ENCODE results near the gene PTPA. TPM values are rescaled to one million over a fixed set of nuclear protein-coding genes. Genes with fewer than 3 reads are reported as not detected.
A peak's percentile ranks its signal among the peaks of the same experiment; 100 is the strongest.

PTPA gene
- total and polyA plus RNA-seq, 12 donors, result 106 to 227 (median 186) TPM

DNA sequence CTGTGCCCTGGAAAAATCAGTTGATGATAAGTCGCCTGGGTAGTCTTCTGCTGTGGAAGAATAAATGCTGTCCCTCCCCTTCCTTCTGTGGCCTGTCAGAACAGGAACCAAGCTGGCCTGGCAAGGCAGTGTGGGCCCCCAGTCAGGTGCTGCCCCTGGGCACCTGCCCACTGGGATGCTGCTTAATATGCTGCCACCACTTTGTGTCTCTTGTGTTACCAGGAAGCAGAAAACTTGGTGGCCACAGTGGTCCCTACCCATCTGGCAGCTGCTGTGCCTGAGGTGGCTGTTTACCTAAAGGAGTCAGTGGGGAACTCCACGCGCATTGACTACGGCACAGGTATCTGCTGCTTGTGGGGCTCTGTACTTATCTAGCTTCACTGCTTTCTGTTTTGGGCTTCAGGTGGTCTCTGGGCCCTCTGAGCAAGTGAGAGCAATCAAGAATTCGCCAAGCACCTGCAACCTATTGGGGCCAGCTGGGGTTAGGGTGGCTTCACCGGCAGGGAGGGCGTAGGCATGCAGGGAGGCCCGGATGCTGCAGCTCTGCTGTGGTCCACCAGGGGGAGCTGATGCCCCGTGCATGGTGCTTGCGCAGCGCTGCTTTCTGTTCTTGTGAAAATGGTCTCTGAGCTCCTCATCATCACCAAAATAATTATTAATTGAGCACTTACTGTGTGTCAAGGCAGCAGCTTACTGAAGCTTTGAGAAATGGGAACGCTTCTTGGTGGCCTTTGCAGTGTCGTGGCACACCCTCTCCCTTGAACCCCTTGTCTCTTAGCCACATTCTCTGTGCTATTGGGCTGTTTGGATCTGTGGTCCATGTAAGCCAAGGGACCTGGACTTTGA, 20.3 kb downstream of the PTPA start:
- TF ChIP-seq CTCF (IDR thresholded peaks at IDR 0.05), result peak; percentile 95 to 99 (median 98)
- peak; percentile 81 to 82 for DNase-seq
- Histone ChIP-seq H3K27ac (peak overlapping the region in 2 of 10 donors; percentile 2 to 28), H3K4me3 (no peak overlapping the region), H3K27me3 (no peaks in the 10 kb centered on the region), H3K4me1 (peaks cover 0 to 20% (median 6%) of the 10 kb centered on the region in 9 donors), H3K36me3 (peaks cover 0 to 93% (median 14%) of the 10 kb centered on the region in 9 donors), H3K9me3 (no peaks in the 10 kb centered on the region)
- WGBS, 2 donors, result 49 to 53% methylated on average over 13 of the region's 13 CpGs
- intact Hi-C loops (cut with DNase I), result loop anchor here in 9 of 10 donors (2.0 to 10.0 kb wide), 11 partner anchors 123 to 671 kb away; partner anchors contain the start of gene TOR1B (in 1 of the 9)
- ATAC-seq, result peak; percentile 80 to 90 (median 86)

GRCh38 chr9:129133082-129133481, 21.9 kb downstream of the PTPA start:
- Histone ChIP-seq H3K27me3 (no peaks in the 10 kb centered on the region), H3K27ac (no peak overlapping the region), H3K4me1 (peaks cover 2 to 20% (median 6%) of the 10 kb centered on the region in 9 donors), H3K4me3 (no peak overlapping the region), H3K36me3 (peaks cover 0 to 96% (median 14%) of the 10 kb centered on the region in 9 donors), H3K9me3 (no peaks in the 10 kb centered on the region)
- no peak for TF ChIP-seq CTCF (IDR thresholded peaks at IDR 0.05)
- no peak for ATAC-seq
- intact Hi-C loops (cut with DNase I), result loop anchor here in 8 of 10 donors (2.0 to 10.0 kb wide), 8 partner anchors 122 to 669 kb away; partner anchors contain the start of gene TOR1B (in 1 of the 8)
- no peak for DNase-seq
- 84 to 85% methylated on average over 4 of the region's 4 CpGs for WGBS, 2 donors

DNA sequence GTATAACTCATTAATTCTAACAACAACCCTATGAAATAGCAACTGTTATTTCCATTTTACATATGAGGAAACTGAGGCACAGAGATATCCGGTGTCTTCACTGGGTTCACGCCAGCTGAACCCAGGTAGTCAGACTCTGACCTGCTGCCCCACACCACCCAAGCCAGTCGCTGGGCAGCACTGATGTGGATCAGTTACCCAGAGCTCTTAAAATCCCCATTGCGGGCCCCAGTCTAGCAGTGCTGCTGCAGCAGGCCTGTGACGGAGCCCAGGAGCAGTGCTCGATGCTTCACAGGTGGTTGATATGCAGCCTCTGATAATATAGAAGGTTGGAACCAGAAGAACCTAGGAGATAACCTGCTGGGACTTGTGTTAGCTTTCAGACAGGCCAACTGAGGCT, 24.3 kb downstream of the PTPA start:
- intact Hi-C loops (cut with DNase I), result loop anchor here in 7 of 10 donors (5.0 to 10.0 kb wide), 7 partner anchors 119 to 649 kb away; partner anchors contain the start of gene NTMT1 (in 1 of the 7)
- H3K4me3 ChIP-seq, result no peak overlapping the region
- DNase-seq (no peak), ATAC-seq (no peak)
- H3K4me1 ChIP-seq, result peaks cover 18 to 42% (median 25%) of the 10 kb centered on the region in 9 donors
- H3K27me3 ChIP-seq, result no peaks in the 10 kb centered on the region
- no peak overlapping the region for H3K27ac ChIP-seq
- no peak for TF ChIP-seq CTCF (IDR thresholded peaks at IDR 0.05)
- no peaks in the 10 kb centered on the region for H3K9me3 ChIP-seq
- 82 to 88% methylated on average over 6 of the region's 6 CpGs for WGBS, 2 donors
- H3K36me3 ChIP-seq, result peaks cover 0 to 78% (median 13%) of the 10 kb centered on the region in 9 donors

DNA sequence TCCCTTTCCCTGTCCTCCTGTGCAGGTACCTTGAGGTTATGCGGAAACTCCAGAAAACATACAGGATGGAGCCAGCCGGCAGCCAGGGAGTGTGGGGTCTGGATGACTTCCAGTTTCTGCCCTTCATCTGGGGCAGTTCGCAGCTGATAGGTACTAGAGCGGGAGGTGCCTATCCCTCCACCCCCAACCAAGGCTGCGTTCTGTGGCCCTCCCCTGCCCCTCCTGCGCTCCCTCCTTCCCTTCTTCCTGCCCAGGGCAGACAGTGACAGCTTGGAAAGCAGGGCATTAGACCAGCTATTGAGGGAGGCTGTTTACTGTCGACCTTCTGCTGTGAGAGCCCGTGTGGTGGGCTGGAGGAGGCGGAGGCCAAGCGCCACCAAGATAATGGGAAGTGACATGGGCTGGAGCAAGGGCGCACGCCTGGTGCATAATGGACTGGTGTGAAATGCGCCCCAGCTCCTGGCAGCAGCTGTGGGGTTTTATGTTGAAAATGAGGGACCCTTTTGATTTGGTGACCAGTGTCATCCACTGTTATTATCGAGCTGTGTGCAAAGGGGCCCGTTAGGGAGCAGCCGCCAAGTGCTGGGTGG, 25.3 kb downstream of the PTPA start:
- no peak overlapping the region for H3K4me3 ChIP-seq
- ATAC-seq (no peak), DNase-seq (no peak)
- no peaks in the 10 kb centered on the region for H3K9me3 ChIP-seq
- no peak for TF ChIP-seq CTCF (IDR thresholded peaks at IDR 0.05)
- peaks cover 23 to 48% (median 36%) of the 10 kb centered on the region in 9 donors for H3K4me1 ChIP-seq
- H3K27me3 ChIP-seq, result no peaks in the 10 kb centered on the region
- intact Hi-C loops (cut with DNase I), result loop anchor here in 7 of 10 donors (5.0 to 10.0 kb wide), 7 partner anchors 118 to 648 kb away; partner anchors contain the start of gene NTMT1 (in 1 of the 7)
- H3K36me3 ChIP-seq, result peaks cover 0 to 67% (median 13%) of the 10 kb centered on the region in 9 donors
- 70 to 77% methylated on average over 16 of the region's 16 CpGs for WGBS, 2 donors
- peak overlapping the region in 2 of 10 donors; percentile 100 for H3K27ac ChIP-seq

Data from heart right ventricle (tissue), 16 donors.